CD14-positive monocyte (primary cell): ENCODE data around the gene OR5B2. TPM values are rescaled to one million over a fixed set of nuclear protein-coding genes. Genes with fewer than 3 reads are reported as not detected.

Source experiments
- DNase-seq, 3 donors: peaks; one replicate each; pipeline ENCODE4 v3.0.0-alpha.2; 2011 to 2022
- H2AFZ ChIP-seq: 2 replicates; pipeline ENCODE4 v1.6.0; 2012; ENCODE audit warnings: mild to moderate bottlenecking, low read depth, low read length, inconsistent platforms; ENCODE audit not compliant: insufficient read depth, poor library complexity, severe bottlenecking
- H3K27ac ChIP-seq, 2 donors: 1 replicate in 1 of 2; 2 replicates in 1 of 2; pipeline ENCODE4 v1.5.1; 2012 to 2013; ENCODE audit warnings: low read length in 2 of 2, control low read depth in 1 of 2, inconsistent platforms in 1 of 2, low read depth in 1 of 2, mild to moderate bottlenecking in 1 of 2
- H3K27me3 ChIP-seq, 2 donors: one replicate each; pipeline versions ENCODE4 v1.6.0 to v1.6.1; 2011 to 2013; ENCODE audit warnings: low read length in 2 of 2; ENCODE audit not compliant: control insufficient read depth in 2 of 2, insufficient read depth in 2 of 2
- H3K36me3 ChIP-seq, 2 donors: replicated peaks in 1 of 2; 1 replicate in 1 of 2; 2 replicates in 1 of 2; pipeline versions ENCODE4 v1.5.1 to v1.6.1; 2012 to 2013; ENCODE audit warnings: low read length in 2 of 2, control low read depth in 1 of 2, inconsistent platforms in 1 of 2, mild to moderate bottlenecking in 1 of 2; ENCODE audit not compliant: insufficient read depth in 2 of 2, control insufficient read depth in 1 of 2
- H3K4me1 ChIP-seq, 2 donors: 1 replicate in 1 of 2; 2 replicates in 1 of 2; pipeline versions ENCODE4 v1.5.1 to v1.6.1; 2012 to 2013; ENCODE audit warnings: low read length in 2 of 2, control low read depth in 1 of 2, inconsistent platforms in 1 of 2, mild to moderate bottlenecking in 1 of 2, moderate library complexity in 1 of 2; ENCODE audit not compliant: insufficient read depth in 2 of 2, control insufficient read depth in 1 of 2
- H3K4me2 ChIP-seq: replicated peaks from 2 replicates; pipeline ENCODE3; 2012; ENCODE audit warnings: low read length, moderate library complexity, mild to moderate bottlenecking; ENCODE audit not compliant: poor library complexity, severe bottlenecking; ENCODE audit errors: extremely low read depth
- H3K4me3 ChIP-seq, 3 experiments: fragments of 200-600 bp in 1 of 3; sonication (generic) in 1 of 3; replicated peaks in 1 of 3; 1 replicate in 2 of 3; 2 replicates in 1 of 3; pipeline ENCODE4 v1.5.1; 2011 to 2013; ENCODE audit warnings: low read length in 3 of 3, mild to moderate bottlenecking in 3 of 3, control low read depth in 2 of 3, low read depth in 2 of 3, inconsistent platforms in 1 of 3, moderate library complexity in 1 of 3
- H3K79me2 ChIP-seq: 2 replicates; pipeline ENCODE4 v1.6.0; 2012; ENCODE audit warnings: mild to moderate bottlenecking, control low read depth, inconsistent platforms, low read length, moderate library complexity; ENCODE audit not compliant: insufficient read depth
- H3K9ac ChIP-seq: 2 replicates; pipeline ENCODE4 v1.6.0; 2017; ENCODE audit warnings: low read length, mild to moderate bottlenecking; ENCODE audit not compliant: insufficient read depth, poor library complexity, severe bottlenecking
- H3K9me3 ChIP-seq, 2 donors: replicated peaks in 1 of 2; 1 replicate in 1 of 2; 2 replicates in 1 of 2; pipeline versions ENCODE4 v1.5.1 to v1.6.1; 2012 to 2013; ENCODE audit warnings: low read length in 2 of 2, control low read depth in 1 of 2; ENCODE audit not compliant: control insufficient read depth in 1 of 2, insufficient read depth in 1 of 2
- H4K20me1 ChIP-seq: 2 replicates; pipeline ENCODE4 v1.6.0; 2012; ENCODE audit warnings: mild to moderate bottlenecking, low read length, control low read depth, moderate library complexity; ENCODE audit not compliant: insufficient read depth
- H3K27ac Mint-ChIP-seq, 7 donors: one replicate each; pipeline ENCODE4 v1.8.0; 2020; ENCODE audit warnings: mild to moderate bottlenecking in 7 of 7, mixed read lengths in 7 of 7, moderate library complexity in 6 of 7, inconsistent platforms in 2 of 7
- H3K27me3 Mint-ChIP-seq, 3 donors: one replicate each; pipeline ENCODE4 v1.8.0; 2021 to 2022; ENCODE audit warnings: low read depth in 3 of 3, mild to moderate bottlenecking in 3 of 3, mixed read lengths in 3 of 3, moderate library complexity in 3 of 3, inconsistent platforms in 1 of 3
- H3K36me3 Mint-ChIP-seq, 2 donors: one replicate each; pipeline ENCODE4 v1.8.0; 2020; ENCODE audit warnings: mixed read lengths in 2 of 2, inconsistent platforms in 1 of 2, mild to moderate bottlenecking in 1 of 2
- H3K4me1 Mint-ChIP-seq: one replicate; pipeline ENCODE4 v1.8.0; 2020; ENCODE audit warnings: mild to moderate bottlenecking, mixed read lengths
- H3K4me3 Mint-ChIP-seq, 2 donors: one replicate each; pipeline ENCODE4 v1.8.0; 2020; ENCODE audit warnings: mild to moderate bottlenecking in 2 of 2, mixed read lengths in 2 of 2, moderate library complexity in 1 of 2
- H3K9me3 Mint-ChIP-seq, 7 donors: one replicate each; pipeline ENCODE4 v1.8.0; 2020 to 2022; ENCODE audit warnings: mixed read lengths in 7 of 7, mild to moderate bottlenecking in 6 of 7, moderate library complexity in 6 of 7, inconsistent platforms in 2 of 7
- CTCF ChIP-seq: fragments of 200-600 bp; IDR thresholded peaks from one replicate; pipeline ENCODE4 v1.8.0; 2022; ENCODE audit warnings: antibody characterized with exemption, mild to moderate bottlenecking
- WGBS: methylation state at CpG from one replicate; pipeline ENCODE4 v1.1.5; 2013; ENCODE audit warnings: missing lambda C conversion rate; ENCODE audit not compliant: insufficient coverage; 5-methylcytosine and 5-hydroxymethylcytosine counted together
- intact Hi-C, 2 donors: fragments of 100-400 bp; cut with micrococcal nuclease; formaldehyde crosslinking; loops; one replicate each; pipeline versions ENCODE4 v1.15.0 to v1.15.1; 2023
- polyA plus RNA-seq, 3 donors: library from polyadenylated mRNA; depleted of rRNA in 1 of 3; unstranded in 2 of 3; stranded (reverse) in 1 of 3; fragments of 300-500 nt in 2 of 3; fragments of >200 nt in 1 of 3; fragmentation: Illumina TruSeq in 2 of 3; gene quantifications; 1 replicate in 2 of 3; 2 replicates in 1 of 3; pipeline ENCODE4 v1.2.3, GENCODE V29; 2012 to 2021

Gene OR5B2
- polyA plus RNA-seq, 3 donors = not detected

- intact Hi-C loops = no loop called here
- no CpG with 5 or more reads among the region's 3 CpGs for WGBS
- no peaks in the 10 kb centered on the region for H3K36me3 Mint-ChIP-seq
Measured at GRCh38 chr11:58451585-58451984, 23.7 kb upstream of the OR5B2 start.

GRCh38 chr11:58446294-58446693, 18.4 kb upstream of the OR5B2 start:
- DNase-seq = no peak
- H3K79me2 ChIP-seq = no peaks in the 10 kb centered on the region
- no peaks in the 10 kb centered on the region for H3K4me1 ChIP-seq
- TF ChIP-seq CTCF = no peak
- no CpG with 5 or more reads among the region's 6 CpGs for WGBS
- peaks cover 0 to 18% of the 10 kb centered on the region in 2 donors for H3K9me3 ChIP-seq
- Mint-ChIP-seq H3K27ac (no peak overlapping the region), H3K9me3 (peaks cover 12 to 28% (median 21%) of the 10 kb centered on the region in 7 donors), H3K4me3 (no peak overlapping the region), H3K36me3 (no peaks in the 10 kb centered on the region), H3K4me1 (no peaks in the 10 kb centered on the region), H3K27me3 (peaks cover 0 to 1% (median 0%) of the 10 kb centered on the region in 3 donors)
- no peak overlapping the region for H3K9ac ChIP-seq
- H3K36me3 ChIP-seq = no peaks in the 10 kb centered on the region
- no peak overlapping the region for H3K4me2 ChIP-seq
- no peak overlapping the region for H3K4me3 ChIP-seq
- no peak overlapping the region for H3K27ac ChIP-seq
- H3K27me3 ChIP-seq = no peaks in the 10 kb centered on the region
- intact Hi-C loops = no loop called here
- no peaks in the 10 kb centered on the region for H4K20me1 ChIP-seq
- H2AFZ ChIP-seq = no peak overlapping the region

More at GRCh38 chr11:58451585-58451984, 23.7 kb upstream of the OR5B2 start:
- no peak overlapping the region for H3K27ac ChIP-seq
- no peak overlapping the region for H3K4me3 Mint-ChIP-seq
- no peaks in the 10 kb centered on the region for H3K27me3 ChIP-seq
- H3K4me3 ChIP-seq = no peak overlapping the region
- no peak overlapping the region for H3K9ac ChIP-seq
- H3K9me3 Mint-ChIP-seq = peaks cover 2 to 15% (median 8%) of the 10 kb centered on the region in 7 donors
- peaks cover 0 to 3% (median 1%) of the 10 kb centered on the region in 3 donors for H3K27me3 Mint-ChIP-seq
- DNase-seq = no peak
- no peak overlapping the region for H2AFZ ChIP-seq
- no peaks in the 10 kb centered on the region for H3K4me1 ChIP-seq
- no peaks in the 10 kb centered on the region for H3K36me3 ChIP-seq
- no peak overlapping the region for H3K27ac Mint-ChIP-seq
- H3K9me3 ChIP-seq = peaks cover 0 to under 1% of the 10 kb centered on the region in 2 donors
- no peaks in the 10 kb centered on the region for H4K20me1 ChIP-seq
- H3K79me2 ChIP-seq = no peaks in the 10 kb centered on the region
- H3K4me1 Mint-ChIP-seq = no peaks in the 10 kb centered on the region
- H3K4me2 ChIP-seq = no peak overlapping the region
- TF ChIP-seq CTCF = no peak
